Adrenal gland (tissue), 5 donors: ENCODE measurements around the gene RNF186.

Experiments used
- CTCF ChIP-seq, 6 experiments: fragments of 450-650 bp in 4 of 6; fragments of 200-600 bp in 2 of 6; sonication (generic) in 1 of 6; IDR thresholded peaks; 1 replicate in 5 of 6; 2 replicates in 1 of 6; pipeline versions ENCODE4 v1.5.1 to v1.8.0; 2016 to 2021; ENCODE audit warnings: antibody characterized with exemption in 6 of 6, mild to moderate bottlenecking in 2 of 6, moderate library complexity in 1 of 6
- POLR2A ChIP-seq, 2 donors: fragments of 450-650 bp; IDR thresholded peaks; one replicate each; pipeline ENCODE4 v1.6.1; 2017; ENCODE audit warnings: antibody characterized with exemption in 2 of 2, mild to moderate bottlenecking in 2 of 2, moderate library complexity in 1 of 2
- donor health status: DM: no; HTN: no; CAD: no.

GRCh38 chr1:19774180-19774785 lies 40.8 kb downstream of the RNF186 start:
- TF ChIP-seq POLR2A (IDR thresholded peaks at IDR 0.05) (no peak), CTCF (IDR thresholded peaks at IDR 0.05) (no peak)
